ENCODE results near the gene NOL4L.

Gene NOL4L

DNA sequence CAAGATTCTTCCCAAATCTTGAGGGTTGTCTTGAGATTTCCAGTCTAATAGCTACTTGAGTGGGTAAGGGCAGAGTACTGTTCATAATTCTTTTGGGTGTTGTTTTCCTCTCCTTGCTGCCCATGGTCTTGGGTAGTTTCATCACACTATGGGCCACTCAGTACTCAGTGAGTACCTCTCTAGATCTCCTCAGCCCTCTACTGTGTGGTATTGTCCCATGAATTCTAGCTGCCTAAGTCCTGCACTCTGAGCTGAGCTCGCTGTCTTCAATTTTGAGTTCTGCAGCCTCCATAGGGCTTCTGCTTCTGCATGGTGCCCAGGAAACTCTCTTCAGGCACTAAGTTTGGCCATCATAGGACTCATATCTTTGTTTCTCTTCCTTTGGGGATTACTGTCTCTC, 184.7 kb downstream of the NOL4L start:
- Mint-ChIP-seq H3K4me1 (peaks cover 5% of the 10 kb centered on the region), H3K27ac (no peak overlapping the region), H3K4me3 (no peak overlapping the region), H3K27me3 (ENCODE audit: low read depth, poor library complexity) (no peaks in the 10 kb centered on the region), H3K9me3 (no peaks in the 10 kb centered on the region), H3K36me3 (ENCODE audit: low read depth) (peaks cover 39% of the 10 kb centered on the region)
- DNase-seq: no peak
- TF ChIP-seq, protein P1, sequence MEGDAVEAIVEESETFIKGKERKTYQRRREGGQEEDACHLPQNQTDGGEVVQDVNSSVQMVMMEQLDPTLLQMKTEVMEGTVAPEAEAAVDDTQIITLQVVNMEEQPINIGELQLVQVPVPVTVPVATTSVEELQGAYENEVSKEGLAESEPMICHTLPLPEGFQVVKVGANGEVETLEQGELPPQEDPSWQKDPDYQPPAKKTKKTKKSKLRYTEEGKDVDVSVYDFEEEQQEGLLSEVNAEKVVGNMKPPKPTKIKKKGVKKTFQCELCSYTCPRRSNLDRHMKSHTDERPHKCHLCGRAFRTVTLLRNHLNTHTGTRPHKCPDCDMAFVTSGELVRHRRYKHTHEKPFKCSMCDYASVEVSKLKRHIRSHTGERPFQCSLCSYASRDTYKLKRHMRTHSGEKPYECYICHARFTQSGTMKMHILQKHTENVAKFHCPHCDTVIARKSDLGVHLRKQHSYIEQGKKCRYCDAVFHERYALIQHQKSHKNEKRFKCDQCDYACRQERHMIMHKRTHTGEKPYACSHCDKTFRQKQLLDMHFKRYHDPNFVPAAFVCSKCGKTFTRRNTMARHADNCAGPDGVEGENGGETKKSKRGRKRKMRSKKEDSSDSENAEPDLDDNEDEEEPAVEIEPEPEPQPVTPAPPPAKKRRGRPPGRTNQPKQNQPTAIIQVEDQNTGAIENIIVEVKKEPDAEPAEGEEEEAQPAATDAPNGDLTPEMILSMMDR (IDR thresholded peaks at IDR 0.05): no peak

- no peak for DNase-seq
- H3K4me3 Mint-ChIP-seq: no peak overlapping the region
- peaks cover 7% of the 10 kb centered on the region for H3K9me3 Mint-ChIP-seq
- peaks cover 63% of the 10 kb centered on the region for H3K36me3 Mint-ChIP-seq (ENCODE audit: low read depth)
- TF ChIP-seq, protein P1 (IDR thresholded peaks at IDR 0.05): no peak
- no peaks in the 10 kb centered on the region for H3K27me3 Mint-ChIP-seq (ENCODE audit: low read depth, poor library complexity)
- H3K4me1 Mint-ChIP-seq: peaks cover 5% of the 10 kb centered on the region
- peak overlapping the region; percentile 39 for H3K27ac Mint-ChIP-seq
Observed at GRCh38 chr20:32397567-32398084, 187.5 kb downstream of the NOL4L start.

GRCh38 chr20:32396646-32397160, 188.4 kb downstream of the NOL4L start:
- Mint-ChIP-seq H3K27ac (peak overlapping the region; percentile 50), H3K27me3 (ENCODE audit: low read depth, poor library complexity) (no peaks in the 10 kb centered on the region)
- TF ChIP-seq, protein P1 (IDR thresholded peaks at IDR 0.05): no peak

DNA sequence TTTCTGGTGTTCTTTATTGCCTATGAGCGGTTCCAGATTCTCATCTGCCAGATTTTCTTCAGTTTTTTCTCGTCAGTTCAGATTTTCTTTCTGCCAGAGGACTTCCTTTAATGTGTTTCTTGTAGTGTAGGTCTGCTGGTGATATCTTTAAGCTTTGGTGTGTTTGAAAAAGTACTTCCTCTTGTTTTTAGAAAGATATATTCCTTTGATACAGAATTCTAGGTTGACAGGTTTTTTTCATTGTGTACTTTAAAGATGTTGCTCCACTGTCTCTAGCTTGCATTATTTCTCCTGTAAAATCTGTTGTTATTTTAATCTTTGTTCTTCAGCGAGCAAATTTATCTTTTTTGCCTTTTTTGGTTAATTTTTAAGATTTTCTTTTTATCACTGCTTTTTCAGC, 190.1 kb downstream of the NOL4L start:
- Mint-ChIP-seq H3K4me3 (no peak overlapping the region), H3K9me3 (peaks cover 8% of the 10 kb centered on the region), H3K4me1 (peaks cover 5% of the 10 kb centered on the region), H3K36me3 (ENCODE audit: low read depth) (peaks cover 72% of the 10 kb centered on the region), H3K27ac (no peak overlapping the region), H3K27me3 (ENCODE audit: low read depth, poor library complexity) (no peaks in the 10 kb centered on the region)
- no peak for DNase-seq
- TF ChIP-seq, protein P1 (IDR thresholded peaks at IDR 0.05): no peak

More at GRCh38 chr20:32396646-32397160, 188.4 kb downstream of the NOL4L start:
- no peak overlapping the region for H3K4me3 Mint-ChIP-seq
- H3K4me1 Mint-ChIP-seq: peaks cover 5% of the 10 kb centered on the region
- peaks cover 70% of the 10 kb centered on the region for H3K36me3 Mint-ChIP-seq (ENCODE audit: low read depth)
- peaks cover 8% of the 10 kb centered on the region for H3K9me3 Mint-ChIP-seq
- DNase-seq: no peak

Data from nephron progenitor cell (in vitro differentiated cells).